ENCODE measurements around the gene ABI1.

GRCh38 chr10:26729395-26729794 lies 131.4 kb downstream of the ABI1 start:
- TF ChIP-seq CTCF (IDR thresholded peaks at IDR 0.05): no peak
- TF ChIP-seq POLR2A (IDR thresholded peaks at IDR 0.05): no peak
